ENCODE measurements around the gene OTOA.

DNA sequence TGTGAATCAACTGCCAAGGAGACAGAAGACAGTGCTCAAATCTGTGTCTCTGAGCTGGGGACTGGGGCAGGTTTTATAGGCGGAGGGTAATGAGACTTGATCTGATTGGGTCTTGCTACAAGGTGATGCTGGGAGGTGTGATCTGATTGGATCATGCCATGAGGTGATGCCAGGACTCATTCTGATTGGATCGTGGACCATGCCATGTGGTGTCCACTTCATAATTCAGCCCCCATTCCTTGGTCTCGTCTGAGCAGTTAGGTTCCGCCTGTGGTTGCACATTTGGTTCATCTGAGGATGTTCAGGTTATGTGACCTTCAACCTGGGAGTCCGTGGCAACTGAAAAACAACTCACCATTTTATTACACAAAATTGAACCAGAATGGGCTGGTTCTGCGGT lies 41.0 kb downstream of the OTOA start:
- TF ChIP-seq EZH2 (IDR thresholded peaks at IDR 0.05) (no peak), POLR2AphosphoS5 (IDR thresholded peaks at IDR 0.05; ENCODE audit: borderline replicate concordance, low read depth, low read length) (no peak), FOXP2 (optimal IDR thresholded peaks at IDR 0.05; ENCODE audit: control extremely low read depth, extremely low read length, insufficient read depth) (no peak)

All from SK-N-MC (cell line).